Measurements from ENCODE around the gene WDR45B. TPM values are rescaled to one million over a fixed set of nuclear protein-coding genes. Genes with fewer than 3 reads are reported as not detected.
"Not testable (repeated sequence)": the region's sequence is repeated elsewhere in the genome, so short reads cannot be mapped to it uniquely, and the experiment has no call there.

The WDR45B gene
- total RNA-seq, 1 donor from 2014 or later = 75.8 TPM

- Mint-ChIP-seq H3K4me3 (ENCODE audit: low read depth) (no peak overlapping the region), H3K36me3 (ENCODE audit: insufficient read depth) (peaks cover 19% of the 10 kb centered on the region), H3K4me1 (ENCODE audit: low read depth) (peaks cover 10% of the 10 kb centered on the region), H3K27ac (peak overlapping the region; percentile 85), H3K9me3 (ENCODE audit: low read depth) (peaks cover 5% of the 10 kb centered on the region), H3K27me3 (no peaks in the 10 kb centered on the region)
- DNase-seq (ENCODE audit: low spot score, unreplicated experiment) = no peak
- no peak for TF ChIP-seq CTCF (IDR thresholded peaks at IDR 0.05; ENCODE audit: unreplicated experiment)
Measured at GRCh38 chr17:82655523-82655922, 7.3 kb upstream of the WDR45B start.

- H3K4me3 Mint-ChIP-seq (ENCODE audit: low read depth) = no peak overlapping the region
- no peak for TF ChIP-seq CTCF (IDR thresholded peaks at IDR 0.05; ENCODE audit: unreplicated experiment)
- H3K4me1 Mint-ChIP-seq (ENCODE audit: low read depth) = peaks cover 10% of the 10 kb centered on the region
- H3K27me3 Mint-ChIP-seq = no peaks in the 10 kb centered on the region
- H3K9me3 Mint-ChIP-seq (ENCODE audit: low read depth) = peaks cover 5% of the 10 kb centered on the region
- H3K36me3 Mint-ChIP-seq (ENCODE audit: insufficient read depth) = peaks cover 18% of the 10 kb centered on the region
- DNase-seq (ENCODE audit: low spot score, unreplicated experiment) = no peak
- H3K27ac Mint-ChIP-seq = peak overlapping the region; percentile 85
Measured at GRCh38 chr17:82655038-82655479, 6.8 kb upstream of the WDR45B start.

GRCh38 chr17:82654611-82655010 is 6.4 kb upstream of the WDR45B start:
- not testable (repeated sequence) for DNase-seq (ENCODE audit: low spot score, unreplicated experiment); H3K27me3 Mint-ChIP-seq; H3K9me3 Mint-ChIP-seq (ENCODE audit: low read depth); H3K4me1 Mint-ChIP-seq (ENCODE audit: low read depth); H3K4me3 Mint-ChIP-seq (ENCODE audit: low read depth)
- H3K27ac Mint-ChIP-seq = peak overlapping the region; percentile 85
- peaks cover 14% of the 10 kb centered on the region for H3K36me3 Mint-ChIP-seq (ENCODE audit: insufficient read depth)

GRCh38 chr17:82653651-82654528 is 5.6 kb upstream of the WDR45B start:
- no peak for TF ChIP-seq CTCF (IDR thresholded peaks at IDR 0.05; ENCODE audit: unreplicated experiment)
- no peaks in the 10 kb centered on the region for H3K27me3 Mint-ChIP-seq
- H3K27ac Mint-ChIP-seq = peak overlapping the region; percentile 85
- peaks cover 10% of the 10 kb centered on the region for H3K4me1 Mint-ChIP-seq (ENCODE audit: low read depth)
- H3K36me3 Mint-ChIP-seq (ENCODE audit: insufficient read depth) = peaks cover 10% of the 10 kb centered on the region
- H3K9me3 Mint-ChIP-seq (ENCODE audit: low read depth) = no peaks in the 10 kb centered on the region
- H3K4me3 Mint-ChIP-seq (ENCODE audit: low read depth) = no peak overlapping the region
- no peak for DNase-seq (ENCODE audit: low spot score, unreplicated experiment)

GRCh38 chr17:82650723-82651122 is 2.5 kb upstream of the WDR45B start:
- no peak overlapping the region for H3K4me3 Mint-ChIP-seq (ENCODE audit: low read depth)
- peaks cover 20% of the 10 kb centered on the region for H3K4me1 Mint-ChIP-seq (ENCODE audit: low read depth)
- no peak for DNase-seq (ENCODE audit: low spot score, unreplicated experiment)
- H3K27ac Mint-ChIP-seq = no peak overlapping the region
- H3K27me3 Mint-ChIP-seq = no peaks in the 10 kb centered on the region
- H3K36me3 Mint-ChIP-seq (ENCODE audit: insufficient read depth) = no peaks in the 10 kb centered on the region
- no peaks in the 10 kb centered on the region for H3K9me3 Mint-ChIP-seq (ENCODE audit: low read depth)
- TF ChIP-seq CTCF (IDR thresholded peaks at IDR 0.05; ENCODE audit: unreplicated experiment) = no peak
